GM12878 (cell line): Measurements from ENCODE around the gene ZSCAN9. TPM values are rescaled to one million over a fixed set of nuclear protein-coding genes. Genes with fewer than 3 reads are reported as not detected.
A peak's percentile ranks its signal among the peaks of the same experiment; 100 is the strongest.

Source experiments
- ATF7 ChIP-seq: fragments of 450-650 bp; IDR thresholded peaks from 2 replicates; pipeline ENCODE4 v1.6.1; 2016; ENCODE audit warnings: low read depth, mild to moderate bottlenecking
- BCL3 ChIP-seq: IDR thresholded peaks from 2 replicates; pipeline ENCODE4 v1.6.1; 2011; ENCODE audit warnings: borderline replicate concordance, low read depth, mild to moderate bottlenecking, moderate library complexity, low read length; ENCODE audit not compliant: insufficient read depth, poor library complexity, severe bottlenecking
- BRCA1 ChIP-seq: IDR thresholded peaks from 2 replicates; pipeline ENCODE4 v1.6.1; 2011; ENCODE audit warnings: low read depth, low read length, improper control_type of control experiment
- ETV6 ChIP-seq, 2 experiments: fragments of 450-650 bp in 1 of 2; IDR thresholded peaks in 1 of 2; conservative IDR thresholded peaks in 1 of 2; 2 replicates each; pipeline ENCODE4 v1.6.1; 2014; ENCODE audit warnings: antibody characterized with exemption in 1 of 2, borderline replicate concordance in 1 of 2, low read depth in 1 of 2, mild to moderate bottlenecking in 1 of 2, moderate library complexity in 1 of 2
- GABPA ChIP-seq: IDR thresholded peaks from 2 replicates; pipeline ENCODE4 v1.6.1; 2014; ENCODE audit warnings: antibody characterized with exemption, low read depth, mild to moderate bottlenecking, inconsistent platforms
- HCFC1 ChIP-seq: fragments of 150-350 bp; IDR thresholded peaks from 2 replicates; pipeline ENCODE4 v1.6.1; 2014; ENCODE audit warnings: low read length
- HDAC6 ChIP-seq: fragments of 200-600 bp; sonication (generic); IDR thresholded peaks from one replicate; pipeline ENCODE4 v1.8.0; 2017; ENCODE audit warnings: antibody characterized with exemption; ENCODE audit not compliant: unreplicated experiment
- IKZF2 ChIP-seq, 2 experiments: fragments of 450-650 bp; IDR thresholded peaks; 2 replicates each; pipeline ENCODE4 v1.6.1; 2017; ENCODE audit warnings: mild to moderate bottlenecking in 2 of 2, moderate library complexity in 2 of 2
- IRF5 ChIP-seq: fragments of 450-650 bp; IDR thresholded peaks from 2 replicates; pipeline ENCODE4 v1.6.1; 2017; ENCODE audit warnings: borderline replicate concordance
- MAX ChIP-seq: IDR thresholded peaks from 2 replicates; pipeline ENCODE4 v1.6.1; 2012; ENCODE audit warnings: low read depth, low read length, improper control_type of control experiment
- MEF2B ChIP-seq: fragments of 450-650 bp; IDR thresholded peaks from 2 replicates; pipeline ENCODE4 v1.6.1; 2018; ENCODE audit warnings: mild to moderate bottlenecking, moderate library complexity; ENCODE audit not compliant: partially characterized antibody, poor library complexity, severe bottlenecking
- MTA3 ChIP-seq: IDR thresholded peaks from 2 replicates; pipeline ENCODE4 v1.6.1; 2012; ENCODE audit warnings: low read length, inconsistent platforms, borderline replicate concordance
- MYB ChIP-seq: fragments of 150-350 bp; IDR thresholded peaks from 2 replicates; pipeline ENCODE4 v1.6.1; 2014; ENCODE audit warnings: mild to moderate bottlenecking, low read depth, low read length, borderline replicate concordance
- NBN ChIP-seq: fragments of 450-650 bp; IDR thresholded peaks from 2 replicates; pipeline ENCODE4 v1.6.1; 2016
- PAX8 ChIP-seq: fragments of 450-650 bp; IDR thresholded peaks from 2 replicates; pipeline ENCODE4 v1.6.1; 2017; ENCODE audit warnings: mild to moderate bottlenecking, moderate library complexity
- PML ChIP-seq: IDR thresholded peaks from 2 replicates; pipeline ENCODE4 v1.6.1; 2012; ENCODE audit warnings: low read length, inconsistent platforms
- POLR2A ChIP-seq: IDR thresholded peaks from 2 replicates; pipeline ENCODE4 v1.6.1; 2011; ENCODE audit warnings: low read depth, mild to moderate bottlenecking, low read length
- SKIL ChIP-seq: fragments of 450-650 bp; IDR thresholded peaks from 2 replicates; pipeline ENCODE4 v1.6.1; 2017; ENCODE audit warnings: mild to moderate bottlenecking, low read depth, inconsistent platforms; ENCODE audit not compliant: poor library complexity, severe bottlenecking
- SP1 ChIP-seq: IDR thresholded peaks from one replicate; pipeline ENCODE4 v1.6.1; 2011; ENCODE audit warnings: low read depth, low read length
- SPI1 ChIP-seq: IDR thresholded peaks from 2 replicates; pipeline ENCODE4 v1.6.1; 2011; ENCODE audit warnings: low read depth, mild to moderate bottlenecking, low read length, moderate library complexity, borderline replicate concordance; ENCODE audit not compliant: insufficient read depth
- SREBF2 ChIP-seq: IDR thresholded peaks from 2 replicates; pipeline ENCODE4 v1.6.1; 2012; ENCODE audit warnings: mild to moderate bottlenecking, low read length
- WRNIP1 ChIP-seq: IDR thresholded peaks from 2 replicates; pipeline ENCODE4 v1.6.1; 2011; ENCODE audit warnings: low read depth, low read length, improper control_type of control experiment, borderline replicate concordance
- ZBED1 ChIP-seq: IDR thresholded peaks from 2 replicates; pipeline ENCODE4 v1.6.1; 2016; ENCODE audit warnings: borderline replicate concordance
- ZNF207 ChIP-seq: fragments of 450-650 bp; IDR thresholded peaks from 2 replicates; pipeline ENCODE4 v1.6.1; 2014; ENCODE audit warnings: antibody characterized with exemption, mild to moderate bottlenecking, borderline replicate concordance
- ZNF217 ChIP-seq: fragments of 450-650 bp; IDR thresholded peaks from 2 replicates; pipeline ENCODE4 v1.6.1; 2017; ENCODE audit warnings: antibody characterized with exemption, mild to moderate bottlenecking
- ZNF274 ChIP-seq: IDR thresholded peaks from one replicate; pipeline ENCODE4 v1.8.0; 2011; ENCODE audit not compliant: insufficient read length, insufficient read depth
- ZNF622 ChIP-seq: fragments of 450-650 bp; IDR thresholded peaks from 2 replicates; pipeline ENCODE4 v1.6.1; 2017; ENCODE audit warnings: mild to moderate bottlenecking, inconsistent platforms
- ZZZ3 ChIP-seq: IDR thresholded peaks from 2 replicates; pipeline ENCODE4 v1.6.1; 2011; ENCODE audit warnings: low read depth; ENCODE audit not compliant: control insufficient read depth, insufficient read length
- polyA plus RNA-seq, 11 experiments: library from polyadenylated mRNA; depleted of rRNA in 4 of 11; unstranded in 6 of 11; stranded (reverse) in 5 of 11; fragments of >200 nt; fragmentation: Nextera tagmentation in 4 of 11; fragmentation: Illumina TruSeq in 1 of 11; extraction: Ambion mirVana in 4 of 11; extraction: Trizol in 1 of 11; gene quantifications; 1 replicate in 1 of 11; 2 replicates in 10 of 11; pipeline versions ENCODE4 v1.2.1 to v1.2.3, GENCODE V29; 2011 to 2016; ENCODE audit warnings: inconsistent platforms in 2 of 11, missing spikeins in 2 of 11, low read depth in 1 of 11
- total RNA-seq, 4 experiments: library from RNA; depleted of rRNA in 3 of 4; stranded (reverse); fragments of >200 nt in 3 of 4; fragmentation: Illumina TruSeq in 1 of 4; extraction: Trizol in 1 of 4; gene quantifications; 2 replicates each; pipeline versions ENCODE4 v1.2.1 to v1.2.3, GENCODE V29; 2013 to 2021

ZSCAN9 gene
- total and polyA plus RNA-seq, 10 of the 15 experiments (the other 5 are each of a cell fraction or from before 2014, with no cell fraction given): 8.1 to 28.7 (median 17.4) TPM

GRCh38 chr6:28258877-28259777 lies 34.1 kb downstream of the ZSCAN9 start, which contains the start of gene NKAPL (continued):
- no peak for TF ChIP-seq ZNF274
- TF ChIP-seq ZBED1: no peak
- peak; percentile 56; the same call in 1 of the 2 replicates for TF ChIP-seq GABPA
- TF ChIP-seq ZNF207: no peak
- no peak for TF ChIP-seq SP1
- TF ChIP-seq ZNF622: no peak
- no peak for TF ChIP-seq MYB
- no peak for TF ChIP-seq ZZZ3
- TF ChIP-seq MTA3: no peak
- TF ChIP-seq BCL3: no peak
- TF ChIP-seq HCFC1: no peak
- no peak for TF ChIP-seq PAX8
- peak in 1 of 2 experiments; percentile 46; a peak in 1 of 4 replicates for TF ChIP-seq ETV6 (conservative IDR thresholded peaks at IDR 0.05 in 1 of 2, IDR thresholded peaks at IDR 0.05 in 1 of 2; ENCODE audit: borderline replicate concordance in 1 of 2, low read depth in 1 of 2)
- TF ChIP-seq BRCA1: no peak
- no peak for TF ChIP-seq ATF7
- TF ChIP-seq MAX: no peak
- no peak for TF ChIP-seq PML
- no peak for TF ChIP-seq IRF5
- peak; percentile 59 for TF ChIP-seq POLR2A
- TF ChIP-seq IKZF2 (IDR thresholded peaks at IDR 0.05): peak; percentile 32 to 49; a peak in 1 of 4 replicates
- no peak for TF ChIP-seq SKIL
- TF ChIP-seq HDAC6: no peak
- TF ChIP-seq NBN: no peak
- no peak for TF ChIP-seq ZNF217
- no peak for TF ChIP-seq SREBF2
- TF ChIP-seq SPI1: peak; percentile 72
- no peak for TF ChIP-seq MEF2B
- no peak for TF ChIP-seq WRNIP1
